Ammon's horn (tissue), 1 donor: ENCODE results near the gene MYO10.

ENCODE experiments used
- DNase-seq: peaks from one replicate; pipeline ENCODE4 v3.0.0-alpha.2; 2016; ENCODE audit warnings: low spot score

The MYO10 gene

GRCh38 chr5:16812448-16812847, 123.6 kb downstream of the MYO10 start:
- DNase-seq = no peak

- no peak for DNase-seq
Measured at GRCh38 chr5:16810208-16810854, 125.8 kb downstream of the MYO10 start.

- no peak for DNase-seq
Measured at GRCh38 chr5:16809395-16810207, 126.5 kb downstream of the MYO10 start.

GRCh38 chr5:16809010-16809394, 127.1 kb downstream of the MYO10 start:
- no peak for DNase-seq

- DNase-seq = no peak
Measured at GRCh38 chr5:16808021-16808420, 128.1 kb downstream of the MYO10 start.

- no peak for DNase-seq
Measured at GRCh38 chr5:16807547-16807864, 128.6 kb downstream of the MYO10 start.

GRCh38 chr5:16806711-16807546, 129.2 kb downstream of the MYO10 start:
- DNase-seq = no peak

GRCh38 chr5:16805486-16805885, 130.6 kb downstream of the MYO10 start:
- no peak for DNase-seq

- DNase-seq = no peak
Measured at GRCh38 chr5:16803831-16804230, 132.3 kb downstream of the MYO10 start.

- DNase-seq = no peak
Measured at GRCh38 chr5:16800477-16800876, 135.6 kb downstream of the MYO10 start.

GRCh38 chr5:16799796-16800195, 136.3 kb downstream of the MYO10 start:
- DNase-seq = no peak

- no peak for DNase-seq
Measured at GRCh38 chr5:16797951-16798350, 138.1 kb downstream of the MYO10 start.

- DNase-seq = no peak
Measured at GRCh38 chr5:16794269-16794913, 141.7 kb downstream of the MYO10 start.

GRCh38 chr5:16792598-16793275, 143.4 kb downstream of the MYO10 start:
- DNase-seq = no peak

GRCh38 chr5:16791904-16792597, 144.0 kb downstream of the MYO10 start:
- DNase-seq = no peak

GRCh38 chr5:16791036-16791705, 144.9 kb downstream of the MYO10 start:
- peak; percentile 74 for DNase-seq

- DNase-seq = no peak
Measured at GRCh38 chr5:16788957-16789356, 147.1 kb downstream of the MYO10 start.

GRCh38 chr5:16787278-16787677, 148.8 kb downstream of the MYO10 start:
- no peak for DNase-seq

- peak; percentile 71 for DNase-seq
Measured at GRCh38 chr5:16784843-16785791, 151.0 kb downstream of the MYO10 start.
